ENCODE measurements around the gene LSM7.
"Not testable (repeated sequence)": the region's sequence is repeated elsewhere in the genome, so short reads cannot be mapped to it uniquely, and the experiment has no call there.

The LSM7 gene

GRCh38 chr19:2281265-2282061 is 46.9 kb downstream of the LSM7 start:
- DNase-seq (ENCODE audit: low read depth in 1 of 2, low spot score in 1 of 2): not testable (repeated sequence)

- DNase-seq (ENCODE audit: low read depth in 1 of 2, low spot score in 1 of 2): no peak
Observed at GRCh38 chr19:2280633-2281264, 47.6 kb downstream of the LSM7 start.

- DNase-seq (ENCODE audit: low read depth in 1 of 2, low spot score in 1 of 2): no peak
Observed at GRCh38 chr19:2278459-2279158, 49.8 kb downstream of the LSM7 start.

GRCh38 chr19:2277138-2277537 is 51.2 kb downstream of the LSM7 start:
- DNase-seq (ENCODE audit: low read depth in 1 of 2, low spot score in 1 of 2): no peak

GRCh38 chr19:2276429-2276986 is 51.9 kb downstream of the LSM7 start:
- no peak for DNase-seq (ENCODE audit: low read depth in 1 of 2, low spot score in 1 of 2)

- DNase-seq (ENCODE audit: low read depth in 1 of 2, low spot score in 1 of 2): no peak
Observed at GRCh38 chr19:2275588-2276428, 52.6 kb downstream of the LSM7 start.

GRCh38 chr19:2274931-2275535 is 53.4 kb downstream of the LSM7 start:
- no peak for DNase-seq (ENCODE audit: low read depth in 1 of 2, low spot score in 1 of 2)

- DNase-seq (ENCODE audit: low read depth in 1 of 2, low spot score in 1 of 2): no peak
Observed at GRCh38 chr19:2274185-2274711, 54.1 kb downstream of the LSM7 start.

- DNase-seq (ENCODE audit: low read depth in 1 of 2, low spot score in 1 of 2): peak; percentile 58 to 63
Observed at GRCh38 chr19:2273356-2274184, 54.8 kb downstream of the LSM7 start.

Data from activated CD4-positive, alpha-beta T cell treated with anti-CD3 and anti-CD28 coated beads, Interleukin-2, amount 50 U/mL, for 24 hours (primary cell).